ENCODE data around the gene TMPRSS9.

The TMPRSS9 gene

GRCh38 chr19:2359992-2360685, at the start of gene TMPRSS9:
TMPRSS9 (plus strand) TSS chr19:2360265; CDS start chr19:2389786, 29,521 bp downstream.
- no peak for DNase-seq (ENCODE audit: low read depth in 1 of 2, low spot score in 1 of 2)

GRCh38 chr19:2311093-2311492, 49.0 kb upstream of the TMPRSS9 start:
- no peak for DNase-seq (ENCODE audit: low read depth in 1 of 2, low spot score in 1 of 2)

GRCh38 chr19:2312820-2313501, 47.1 kb upstream of the TMPRSS9 start:
- no peak for DNase-seq (ENCODE audit: low read depth in 1 of 2, low spot score in 1 of 2)

- no peak for DNase-seq (ENCODE audit: low read depth in 1 of 2, low spot score in 1 of 2)
Measured at GRCh38 chr19:2315121-2315817, 44.8 kb upstream of the TMPRSS9 start.

GRCh38 chr19:2315818-2316353, 44.2 kb upstream of the TMPRSS9 start:
- no peak for DNase-seq (ENCODE audit: low read depth in 1 of 2, low spot score in 1 of 2)

GRCh38 chr19:2317300-2317699, 42.8 kb upstream of the TMPRSS9 start:
- no peak for DNase-seq (ENCODE audit: low read depth in 1 of 2, low spot score in 1 of 2)

- no peak for DNase-seq (ENCODE audit: low read depth in 1 of 2, low spot score in 1 of 2)
Measured at GRCh38 chr19:2317756-2318155, 42.3 kb upstream of the TMPRSS9 start.

- no peak for DNase-seq (ENCODE audit: low read depth in 1 of 2, low spot score in 1 of 2)
Measured at GRCh38 chr19:2318923-2319322, 41.1 kb upstream of the TMPRSS9 start.

- no peak for DNase-seq (ENCODE audit: low read depth in 1 of 2, low spot score in 1 of 2)
Measured at GRCh38 chr19:2319551-2319950, 40.5 kb upstream of the TMPRSS9 start.

- no peak for DNase-seq (ENCODE audit: low read depth in 1 of 2, low spot score in 1 of 2)
Measured at GRCh38 chr19:2320049-2320448, 40.0 kb upstream of the TMPRSS9 start.

GRCh38 chr19:2320939-2321338, 39.1 kb upstream of the TMPRSS9 start:
- DNase-seq (ENCODE audit: low read depth in 1 of 2, low spot score in 1 of 2), result no peak

GRCh38 chr19:2321565-2322283, 38.3 kb upstream of the TMPRSS9 start:
- DNase-seq (ENCODE audit: low read depth in 1 of 2, low spot score in 1 of 2), result no peak

- no peak for DNase-seq (ENCODE audit: low read depth in 1 of 2, low spot score in 1 of 2)
Measured at GRCh38 chr19:2323707-2324106, 36.4 kb upstream of the TMPRSS9 start.

GRCh38 chr19:2324220-2324948, 35.7 kb upstream of the TMPRSS9 start:
- no peak for DNase-seq (ENCODE audit: low read depth in 1 of 2, low spot score in 1 of 2)

GRCh38 chr19:2325281-2326046, 34.6 kb upstream of the TMPRSS9 start:
- no peak for DNase-seq (ENCODE audit: low read depth in 1 of 2, low spot score in 1 of 2)

- DNase-seq (ENCODE audit: low read depth in 1 of 2, low spot score in 1 of 2), result no peak
Measured at GRCh38 chr19:2326699-2327360, 33.2 kb upstream of the TMPRSS9 start.

- peak in 1 of 2 donors; percentile 32 for DNase-seq (ENCODE audit: low read depth in 1 of 2, low spot score in 1 of 2)
Measured at GRCh38 chr19:2327773-2328400, 32.2 kb upstream of the TMPRSS9 start.

- DNase-seq (ENCODE audit: low read depth in 1 of 2, low spot score in 1 of 2), result peak; percentile 81 to 93
Measured at GRCh38 chr19:2328401-2329148, 31.5 kb upstream of the TMPRSS9 start, which contains the start of the genes LSM7 and SPPL2B. LSM7 (minus strand) TSS chr19:2328586; CDS start chr19:2328566, 20 bp downstream. SPPL2B (plus strand) TSS chr19:2328684; CDS start chr19:2328710, 26 bp downstream.

All from activated T-helper 1 cell treated with anti-CD3 and anti-CD28 coated beads, Interleukin-2, amount 50 U/mL, for 16 hours (primary cell).